Activated CD4-positive, alpha-beta T cell treated with anti-CD3 and anti-CD28 coated beads, Interleukin-2, amount 50 U/mL, for 4 hours (primary cell): ENCODE results near the gene ANKK1.

ENCODE experiments used
- DNase-seq, 2 experiments: peaks; one replicate each; pipeline ENCODE4 v3.0.0-alpha.2; 2020

Gene ANKK1

DNA sequence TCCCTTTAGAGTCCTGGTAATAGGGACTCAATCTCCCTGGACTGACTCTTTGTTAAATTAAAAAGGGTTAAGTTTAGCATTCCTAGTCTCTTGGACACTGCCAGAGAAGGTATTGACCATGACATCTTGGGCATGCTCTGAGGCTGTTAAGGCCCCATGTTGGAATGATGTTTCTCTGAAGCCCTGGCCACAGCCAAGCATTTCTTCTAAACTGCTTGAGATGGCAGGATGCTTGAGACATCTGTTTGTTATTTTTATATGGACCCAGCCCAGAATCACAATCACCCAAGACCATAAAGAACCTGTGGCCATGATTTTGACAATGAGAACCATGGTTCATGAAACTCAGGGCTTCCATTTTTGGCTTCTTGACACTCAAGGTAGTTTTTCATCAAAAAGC is 5.5 kb upstream of the ANKK1 start:
- no peak for DNase-seq

DNA sequence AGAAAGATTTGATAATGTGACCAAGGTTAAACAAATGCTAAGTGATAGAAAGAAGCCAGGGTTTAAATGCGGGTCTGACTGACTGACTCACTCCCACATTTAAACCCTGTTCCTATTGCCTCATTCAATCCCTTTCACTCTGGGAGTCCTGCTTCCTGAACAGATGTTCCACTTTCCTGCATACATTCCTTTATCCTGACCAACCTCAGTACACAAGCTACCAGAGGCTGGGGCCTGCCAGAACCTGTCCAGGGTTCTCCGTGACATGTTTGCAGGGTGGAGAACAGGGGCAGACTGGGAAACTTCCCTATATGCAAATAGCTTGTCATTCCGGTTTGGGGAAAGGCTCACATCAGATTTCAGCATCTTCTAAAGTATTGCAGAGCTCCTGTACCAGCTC is 3.0 kb upstream of the ANKK1 start:
- no peak for DNase-seq

DNA sequence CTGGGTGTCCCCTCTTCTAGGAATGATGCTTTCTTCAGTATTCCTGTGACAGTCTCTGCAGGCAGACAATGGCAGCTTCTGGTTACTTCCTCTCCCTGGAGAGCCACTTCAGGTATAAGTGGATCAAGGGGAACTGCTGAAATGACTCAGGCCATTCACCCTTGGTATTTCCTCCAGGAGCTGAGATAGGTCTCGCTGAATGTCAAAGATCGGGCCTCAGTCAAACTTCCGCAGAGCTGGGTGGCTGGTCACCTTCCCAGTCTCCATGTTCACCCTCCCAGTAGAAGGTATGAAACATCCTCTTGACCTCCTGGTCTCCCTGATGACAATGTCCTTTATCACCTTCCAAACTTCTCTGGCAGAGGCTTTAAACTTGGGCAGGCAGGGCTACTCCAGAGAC is 1.8 kb upstream of the ANKK1 start:
- no peak for DNase-seq

DNA sequence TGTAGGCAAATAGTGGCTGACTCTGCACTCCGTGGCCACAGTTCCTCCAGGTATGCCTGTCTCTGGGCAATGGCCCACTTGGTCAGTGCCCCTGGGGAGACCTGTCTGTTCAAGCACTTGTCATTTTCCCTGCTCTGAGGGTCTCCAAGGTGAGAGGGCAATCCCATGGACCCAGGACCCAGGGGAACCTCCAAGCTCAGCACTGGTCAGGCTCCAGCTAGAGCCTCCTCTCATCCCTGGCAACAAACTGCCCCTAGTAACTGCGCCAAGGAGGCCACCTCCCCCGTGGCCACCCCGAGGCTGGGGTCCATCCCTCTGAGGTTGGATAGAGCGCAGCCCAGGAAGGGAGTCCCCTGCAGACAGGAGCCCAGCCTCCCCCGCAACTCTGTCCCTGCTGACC is 713 bp upstream of the ANKK1 start:
- no peak for DNase-seq

DNA sequence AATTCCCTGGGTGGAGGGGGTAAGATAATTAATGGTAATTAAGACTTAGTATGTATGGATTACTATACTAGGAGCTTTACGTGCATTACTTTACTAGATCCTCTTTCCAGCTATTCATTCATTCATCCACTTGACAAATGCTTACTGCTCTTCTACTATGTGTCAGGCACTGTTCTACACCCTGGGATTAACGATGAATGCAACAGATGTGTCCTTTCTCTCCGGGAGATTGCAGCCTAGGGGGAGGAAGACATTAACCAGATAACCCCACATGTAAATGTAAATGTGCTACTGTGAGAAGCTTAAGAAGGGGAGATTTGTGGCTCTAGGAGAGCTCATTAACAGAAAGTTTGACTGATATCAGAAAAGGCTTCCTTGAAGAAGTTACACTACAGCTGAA is 1.7 kb downstream of the ANKK1 start:
- no peak for DNase-seq

DNA sequence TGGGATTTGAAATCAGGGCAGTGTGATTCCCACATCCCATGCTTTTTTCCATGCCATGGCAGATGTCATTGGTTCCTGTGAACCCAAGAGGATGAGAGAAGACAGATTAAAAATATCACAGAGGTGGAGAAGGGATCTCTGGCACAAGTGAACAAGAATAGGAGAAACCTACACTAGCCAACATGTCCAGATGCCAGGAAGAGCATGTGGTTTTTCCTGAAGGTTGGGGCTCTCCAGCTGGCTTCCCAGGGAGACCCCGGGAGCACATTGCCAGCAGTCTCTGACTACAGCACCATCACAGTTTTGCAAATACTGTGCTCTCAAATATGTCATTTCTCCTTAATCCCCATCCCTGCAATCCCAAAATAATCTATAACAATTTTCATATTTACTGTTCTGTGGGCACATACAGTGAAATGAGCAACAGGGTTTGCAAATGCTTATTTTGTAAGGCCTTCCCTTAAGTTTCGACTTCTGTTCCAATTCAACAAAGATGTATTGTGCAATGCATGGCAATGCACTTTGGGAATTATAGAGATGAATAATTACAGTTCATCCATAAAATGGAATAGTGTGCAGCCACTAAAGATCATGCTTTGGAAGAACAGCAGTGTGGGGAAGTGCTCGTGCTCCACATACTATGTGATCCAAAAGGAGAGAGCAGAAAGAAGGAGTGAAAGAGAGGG is 4.8 kb downstream of the ANKK1 start:
- DNase-seq: no peak

DNA sequence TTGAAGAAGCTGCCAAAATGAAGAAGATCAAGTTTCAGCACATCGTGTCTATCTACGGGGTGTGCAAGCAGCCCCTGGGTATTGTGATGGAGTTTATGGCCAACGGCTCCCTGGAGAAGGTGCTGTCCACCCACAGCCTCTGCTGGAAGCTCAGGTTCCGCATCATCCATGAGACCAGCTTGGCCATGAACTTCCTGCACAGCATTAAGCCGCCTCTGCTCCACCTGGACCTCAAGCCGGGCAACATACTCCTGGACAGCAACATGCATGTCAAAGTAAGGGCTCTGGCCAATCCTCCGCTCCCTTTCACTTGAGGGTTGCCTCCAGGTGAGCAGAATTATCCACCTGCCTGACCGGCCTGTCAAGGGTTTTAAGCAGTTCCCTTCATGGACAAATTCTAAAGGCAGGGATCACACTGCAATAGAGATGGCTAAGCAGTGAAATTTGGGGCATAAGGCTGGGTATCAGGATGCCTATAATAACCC is 6.0 kb downstream of the ANKK1 start:
- no peak for DNase-seq

DNA sequence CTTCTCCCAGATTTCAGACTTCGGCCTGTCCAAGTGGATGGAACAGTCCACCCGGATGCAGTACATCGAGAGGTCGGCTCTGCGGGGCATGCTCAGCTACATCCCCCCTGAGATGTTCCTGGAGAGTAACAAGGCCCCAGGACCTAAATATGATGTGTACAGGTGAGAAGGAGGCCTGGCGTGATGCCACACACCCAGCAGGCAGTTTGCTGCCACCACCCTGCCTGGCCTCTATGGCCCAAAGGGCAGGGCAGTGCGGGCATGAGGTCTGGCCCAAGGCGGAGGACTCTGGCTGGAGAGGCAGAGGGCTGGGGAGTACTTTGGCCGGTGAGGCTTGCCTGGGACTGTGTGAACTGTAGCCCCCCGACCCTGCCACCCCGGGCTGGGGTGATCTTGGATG is 7.3 kb downstream of the ANKK1 start:
- no peak for DNase-seq

DNA sequence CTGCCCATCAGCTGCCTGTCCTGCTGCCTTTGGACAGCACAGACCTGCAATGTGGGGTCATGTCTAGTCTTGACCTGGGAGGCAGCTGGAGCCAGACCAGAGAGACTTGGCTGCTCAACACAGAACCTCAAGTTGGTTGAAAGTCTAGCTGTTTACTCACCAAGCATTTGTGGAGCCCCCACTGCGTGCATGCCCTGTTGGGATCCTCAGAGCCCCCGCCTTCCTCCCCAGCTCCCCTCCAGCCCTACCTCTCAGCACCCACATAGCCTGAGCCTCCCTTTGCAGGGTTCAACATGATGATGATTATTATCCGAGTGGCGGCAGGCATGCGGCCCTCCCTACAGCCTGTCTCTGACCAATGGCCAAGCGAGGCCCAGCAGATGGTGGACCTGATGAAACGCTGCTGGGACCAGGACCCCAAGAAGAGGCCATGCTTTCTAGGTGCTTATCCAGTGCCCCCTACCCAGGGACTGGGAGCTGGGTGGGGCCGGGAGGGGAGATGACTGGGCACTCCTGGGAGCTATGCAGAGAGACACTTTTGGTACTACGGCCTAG is 8.3 kb downstream of the ANKK1 start:
- no peak for DNase-seq

DNA sequence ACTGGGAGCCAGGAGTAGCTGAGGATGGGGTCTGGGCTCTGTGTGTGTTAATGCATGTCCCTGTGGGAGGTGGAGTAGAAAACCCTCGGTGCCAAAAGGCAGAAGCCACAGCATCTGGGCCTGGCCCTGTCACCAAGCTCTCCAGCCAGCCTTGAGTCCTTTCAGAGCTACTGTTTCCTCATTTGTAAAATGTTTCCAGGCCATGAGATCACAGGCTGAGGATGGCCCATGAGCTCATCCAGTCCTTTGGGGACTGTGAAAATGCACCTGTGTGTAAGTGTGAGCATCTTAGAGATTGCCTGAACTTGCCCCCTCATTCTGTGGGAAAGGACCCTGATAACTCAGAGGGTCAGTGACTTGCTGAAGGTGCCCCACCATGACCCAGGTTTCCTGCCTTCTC is 9.1 kb downstream of the ANKK1 start:
- DNase-seq: no peak

DNA sequence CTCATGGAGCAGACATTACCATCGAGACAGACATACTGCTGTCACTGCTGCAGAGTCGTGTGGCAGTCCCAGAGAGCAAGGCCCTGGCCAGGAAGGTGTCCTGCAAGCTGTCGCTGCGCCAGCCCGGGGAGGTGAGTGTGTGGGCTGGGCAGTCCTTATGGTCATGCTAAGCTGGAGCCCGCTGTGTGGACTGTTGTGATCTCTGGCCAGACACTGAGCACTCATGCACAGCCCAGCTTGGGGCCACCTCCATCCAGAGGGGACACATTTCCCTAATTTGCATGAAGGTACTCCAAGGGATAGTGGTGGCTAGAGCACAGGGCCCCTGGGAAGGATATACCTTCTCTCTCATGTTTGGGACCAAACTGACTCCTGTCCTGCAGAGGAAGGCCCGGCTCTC is 9.6 kb downstream of the ANKK1 start:
- no peak for DNase-seq

DNA sequence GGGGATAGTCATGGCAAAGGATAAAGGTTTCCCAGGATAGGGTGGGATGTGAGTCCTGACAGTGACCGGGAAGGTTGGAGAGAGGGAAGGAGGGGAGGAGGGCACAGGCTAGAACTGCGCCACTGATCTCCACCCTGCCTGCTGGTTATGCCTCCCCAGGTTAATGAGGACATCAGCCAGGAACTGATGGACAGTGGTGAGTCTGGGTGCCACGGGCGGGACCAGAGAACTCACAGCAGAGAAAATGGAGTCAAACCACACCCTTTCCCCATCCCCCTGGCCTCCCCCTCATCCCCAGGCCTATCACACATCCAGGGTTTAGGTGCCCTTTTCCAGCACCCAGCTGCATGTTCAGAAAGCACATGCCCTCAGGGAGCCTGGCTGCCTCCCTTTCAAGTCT is 10.2 kb downstream of the ANKK1 start:
- no peak for DNase-seq

DNA sequence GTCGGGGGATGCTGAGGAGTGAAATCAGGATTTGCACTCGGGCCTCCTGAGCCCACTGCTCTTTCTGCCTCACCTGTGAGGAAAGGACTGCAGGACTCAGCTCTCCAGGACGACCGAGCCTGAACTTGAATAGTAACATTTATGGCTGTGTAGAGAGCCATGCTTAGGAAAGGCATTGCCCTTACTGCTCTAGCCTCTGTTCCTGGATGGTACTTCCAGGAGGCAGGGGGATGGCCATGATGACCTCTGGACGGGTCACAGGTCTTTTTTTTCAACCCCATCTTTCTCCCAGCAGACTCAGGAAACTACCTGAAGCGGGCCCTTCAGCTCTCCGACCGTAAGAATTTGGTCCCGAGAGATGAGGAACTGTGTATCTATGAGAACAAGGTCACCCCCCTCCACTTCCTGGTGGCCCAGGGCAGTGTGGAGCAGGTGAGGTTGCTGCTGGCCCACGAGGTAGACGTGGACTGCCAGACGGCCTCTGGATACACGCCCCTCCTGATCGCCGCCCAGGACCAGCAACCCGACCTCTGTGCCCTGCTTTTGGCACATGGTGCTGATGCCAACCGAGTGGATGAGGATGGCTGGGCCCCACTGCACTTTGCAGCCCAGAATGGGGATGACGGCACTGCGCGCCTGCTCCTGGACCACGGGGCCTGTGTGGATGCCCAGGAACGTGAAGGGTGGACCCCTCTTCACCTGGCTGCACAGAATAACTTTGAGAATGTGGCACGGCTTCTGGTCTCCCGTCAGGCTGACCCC is 11.3 kb downstream of the ANKK1 start:
- DNase-seq: no peak

DNA sequence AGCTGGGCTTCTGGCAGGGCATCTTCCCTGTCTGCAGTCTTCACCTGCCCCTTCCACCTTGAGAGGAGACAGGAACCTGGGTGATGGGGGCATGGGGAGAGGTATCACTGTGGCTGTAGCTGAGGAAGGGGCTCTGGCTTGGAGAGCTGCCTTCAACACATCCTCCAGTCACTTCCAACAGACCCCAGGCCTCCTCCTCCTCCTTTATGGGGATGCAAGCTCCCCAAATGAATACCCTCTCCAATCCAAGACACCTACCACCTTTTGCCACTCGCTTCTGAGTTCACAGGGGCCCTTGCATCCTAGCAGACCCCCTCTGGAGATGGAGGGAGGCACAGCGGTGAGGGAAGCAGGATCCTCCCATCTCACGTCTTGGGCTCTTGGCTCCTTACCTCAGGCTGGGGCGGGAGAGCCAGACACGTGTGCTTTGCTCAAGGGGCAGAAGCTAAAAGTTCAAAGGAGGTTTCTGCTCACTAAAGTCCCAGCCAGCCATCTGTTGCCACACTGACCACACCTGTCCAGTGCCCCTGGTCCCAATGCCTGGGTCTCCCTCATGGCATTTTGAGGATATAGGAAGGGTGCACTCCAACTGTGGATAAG is 13.2 kb downstream of the ANKK1 start:
- DNase-seq: no peak

DNA sequence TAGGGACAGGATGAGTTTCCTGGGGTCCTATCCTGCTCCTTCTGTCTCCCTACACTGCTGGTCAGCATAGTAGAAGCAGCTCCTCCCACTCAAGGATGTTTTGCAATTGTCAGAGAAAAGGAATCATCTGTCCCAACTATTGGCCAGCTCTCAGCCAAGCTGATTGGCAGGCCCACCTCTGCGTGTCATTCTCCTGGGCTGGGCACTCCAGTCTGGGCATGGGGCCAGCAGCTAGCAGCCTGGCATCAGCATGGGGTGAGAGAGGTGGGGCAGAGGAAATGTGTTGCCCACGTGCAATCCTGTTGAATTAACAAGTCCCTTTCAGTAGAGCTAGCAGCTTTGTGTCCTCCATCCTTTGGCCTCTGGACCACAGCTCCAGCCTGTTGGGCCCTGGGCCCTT is 14.1 kb downstream of the ANKK1 start:
- no peak for DNase-seq

DNA sequence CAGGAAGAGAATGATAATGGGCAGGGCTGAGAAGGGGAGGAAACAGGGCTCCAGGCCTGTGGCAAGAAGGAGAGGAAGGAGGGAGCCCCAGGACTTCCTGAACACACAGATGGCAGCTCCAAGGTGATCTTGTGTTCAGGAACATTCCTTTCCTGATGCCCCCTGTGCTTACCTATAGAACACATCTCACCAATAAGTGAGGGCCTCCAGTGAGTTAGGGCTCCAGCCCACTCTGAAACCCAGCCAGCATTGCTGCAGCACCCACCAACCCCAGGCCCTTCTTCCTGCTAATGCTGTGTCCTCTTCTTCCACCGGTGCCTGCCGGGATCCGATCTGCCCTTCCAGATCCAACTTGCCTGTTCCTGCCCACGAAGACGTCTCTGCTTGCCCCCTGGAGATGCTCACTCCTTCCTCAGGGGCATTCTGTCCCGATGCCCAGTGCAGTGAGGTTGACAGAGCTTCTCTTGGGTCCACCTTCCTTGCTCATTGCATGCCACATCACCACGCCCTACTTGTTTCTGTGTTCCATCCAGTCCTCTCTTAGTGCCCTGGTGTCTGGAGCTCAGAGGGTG is 17.4 kb downstream of the ANKK1 start:
- DNase-seq: no peak

DNA sequence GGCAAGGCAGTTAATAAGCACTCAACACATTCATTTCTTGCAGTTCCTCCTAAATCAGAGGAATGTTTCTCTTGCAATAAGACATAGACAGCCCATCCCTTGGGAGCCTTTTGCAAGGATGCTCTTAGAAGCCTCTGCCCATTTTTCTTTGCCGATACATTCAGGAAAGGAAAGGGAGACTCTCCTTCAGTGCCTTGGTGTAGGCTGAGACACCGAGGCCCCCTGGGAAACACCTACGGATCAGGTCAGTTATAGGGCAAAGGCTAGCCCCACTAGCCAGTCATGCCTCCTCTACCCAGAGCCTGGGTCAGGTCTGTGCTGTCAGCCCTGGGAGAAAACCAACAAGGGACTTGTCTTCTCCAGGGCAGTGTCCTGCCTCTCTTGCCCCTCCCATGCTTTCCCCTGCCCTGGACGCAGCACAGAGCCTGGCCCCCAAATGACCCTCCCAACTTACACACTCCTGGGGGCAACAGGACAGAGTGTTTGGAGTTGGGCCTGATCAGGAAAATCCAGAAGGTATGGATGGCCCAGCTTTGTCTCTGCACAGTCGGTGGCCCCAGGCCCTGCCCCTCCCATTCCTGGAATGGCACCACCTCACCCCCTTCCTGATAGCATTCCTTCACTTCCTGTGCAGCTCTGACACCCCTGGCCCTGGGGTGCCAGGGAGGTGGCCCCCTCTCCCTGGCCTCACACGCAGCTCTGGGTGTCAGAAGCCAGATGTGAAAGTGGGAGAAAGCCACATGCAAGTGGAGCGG is 18.3 kb downstream of the ANKK1 start:
- DNase-seq: no peak

DNA sequence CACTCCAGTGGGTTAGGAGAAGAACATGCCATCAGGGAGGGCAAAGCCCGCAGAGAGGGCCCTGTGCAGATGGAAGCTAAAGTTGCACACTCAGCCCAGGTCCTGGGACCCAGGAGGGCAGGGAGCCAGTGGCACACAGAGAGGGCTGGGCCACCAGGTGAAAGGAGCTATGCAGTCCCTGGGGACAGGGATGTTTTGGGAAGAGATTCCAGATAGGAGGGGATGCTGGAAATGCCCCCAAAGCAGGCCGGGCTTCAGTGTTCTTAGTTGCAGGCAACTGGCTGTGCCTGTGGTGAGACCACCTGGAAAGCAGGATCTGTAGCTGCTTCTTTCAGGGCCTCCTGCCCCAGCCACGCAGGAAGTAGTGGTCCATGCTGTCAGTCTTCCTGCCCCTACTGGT is 19.6 kb downstream of the ANKK1 start:
- DNase-seq: no peak

DNA sequence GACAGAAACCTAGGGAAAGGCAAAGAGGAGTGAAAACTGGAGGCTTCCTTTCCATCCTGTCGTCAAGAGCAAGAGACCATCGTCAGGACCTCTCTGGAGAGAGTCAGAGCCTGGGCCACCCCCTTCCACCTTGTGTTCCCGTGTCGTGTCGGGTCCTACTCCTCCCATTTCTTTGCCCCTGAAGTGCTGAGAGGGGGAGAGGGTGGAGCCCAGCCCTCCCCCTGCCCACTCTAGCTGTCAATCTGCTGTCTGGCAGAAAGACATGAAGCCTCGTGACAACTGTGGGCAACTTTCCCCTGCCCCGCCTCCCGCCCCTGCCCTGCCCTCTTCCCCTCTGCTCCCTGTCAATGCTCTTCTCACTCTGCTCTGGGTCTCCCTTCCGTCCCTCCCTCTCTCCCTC is 20.6 kb downstream of the ANKK1 start:
- no peak for DNase-seq

DNA sequence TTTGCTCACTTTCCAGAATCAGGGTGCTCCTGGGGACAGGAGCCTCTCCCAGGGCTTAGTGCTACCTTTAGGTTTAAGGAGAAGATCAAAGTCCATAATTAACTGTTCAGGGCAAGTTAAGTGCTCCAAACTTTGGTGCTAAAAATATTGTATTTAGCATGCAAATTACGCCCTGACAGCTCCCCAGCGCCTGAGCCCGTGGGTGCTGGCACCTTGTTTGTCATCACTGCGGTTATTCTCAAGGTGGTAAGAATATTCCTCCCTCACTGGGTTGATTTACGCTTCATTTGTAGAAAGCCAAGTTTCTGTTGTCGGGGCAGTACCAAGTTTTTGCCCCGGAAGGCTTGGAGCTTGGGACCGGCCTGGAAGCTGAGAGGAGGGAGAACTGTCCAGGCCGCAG is 21.3 kb downstream of the ANKK1 start:
- DNase-seq: no peak

DNA sequence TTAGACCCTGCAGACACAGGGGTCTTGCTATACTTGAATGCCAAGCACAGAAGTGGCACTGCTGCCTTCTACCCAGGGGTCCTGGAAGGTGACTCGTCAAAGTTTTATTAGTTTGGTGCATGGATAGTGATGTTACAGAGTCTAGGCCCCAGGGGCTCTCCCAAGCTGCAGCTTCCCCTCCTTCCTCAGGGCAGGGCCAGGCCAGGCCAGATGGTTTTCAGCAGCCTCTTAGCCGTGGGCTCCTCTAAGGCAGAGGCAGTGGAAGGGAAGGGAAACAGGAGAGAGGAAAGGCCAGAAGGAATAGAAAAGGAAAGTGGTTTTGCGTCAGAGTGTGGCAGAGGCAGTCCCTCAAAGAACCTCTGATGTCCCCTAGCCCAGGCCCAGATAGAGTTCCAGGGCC is 21.9 kb downstream of the ANKK1 start:
- DNase-seq: no peak

DNA sequence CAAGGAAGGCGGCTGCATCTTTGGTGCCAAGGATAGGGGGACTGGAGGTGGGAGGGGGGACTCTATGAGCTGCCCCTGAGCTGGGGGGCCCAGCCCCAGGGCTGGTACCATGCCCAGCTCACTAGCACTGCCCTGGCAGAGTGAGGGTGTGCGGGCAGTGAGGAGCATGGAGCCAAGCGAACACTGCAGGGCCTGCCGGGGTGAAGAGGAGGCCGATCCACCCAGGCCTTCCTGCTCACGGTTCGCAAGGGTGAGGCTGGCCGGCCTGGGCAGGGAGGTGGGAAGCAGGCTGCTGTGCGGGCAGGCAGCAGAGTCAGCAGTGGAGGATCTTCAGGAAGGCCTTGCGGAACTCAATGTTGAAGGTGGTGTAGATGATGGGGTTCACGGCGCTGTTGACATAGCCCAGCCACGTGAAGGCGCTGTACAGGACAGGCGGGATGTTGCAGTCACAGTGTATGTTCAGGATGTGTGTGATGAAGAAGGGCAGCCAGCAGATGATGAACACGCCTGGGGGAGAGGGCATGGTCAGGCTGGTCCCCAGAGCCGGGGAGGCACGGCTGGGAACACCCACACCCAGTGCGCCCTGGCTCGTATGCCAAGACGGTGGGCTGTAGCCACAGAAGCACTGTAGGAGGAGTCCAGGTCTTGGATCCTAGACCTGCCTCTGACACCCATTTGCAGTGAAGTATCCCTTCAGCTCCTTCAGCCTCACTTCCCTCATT is 23.0 kb downstream of the ANKK1 start:
- no peak for DNase-seq
